Upper lobe of left lung (tissue), 4 donors: ENCODE results near the gene SLC35C1.

Experiments
- CTCF ChIP-seq, 6 experiments: fragments of 450-650 bp in 4 of 6; fragments of 200-600 bp in 2 of 6; sonication (generic) in 2 of 6; IDR thresholded peaks; one replicate each; pipeline ENCODE4 v1.5.1; 2016 to 2019; ENCODE audit warnings: antibody characterized with exemption in 6 of 6
- POLR2A ChIP-seq, 4 donors: fragments of 450-650 bp; IDR thresholded peaks; one replicate each; pipeline ENCODE4 v1.5.1; 2016 to 2017; ENCODE audit warnings: antibody characterized with exemption in 4 of 4, mild to moderate bottlenecking in 2 of 4

- TF ChIP-seq CTCF (IDR thresholded peaks at IDR 0.05) (no peak), POLR2A (IDR thresholded peaks at IDR 0.05) (no peak)
Measured at GRCh38 chr11:45809456-45810395, 4.8 kb downstream of the SLC35C1 start.
